Stomach (tissue), 9 donors: Measurements from ENCODE around the gene GPC6. TPM values are rescaled to one million over a fixed set of nuclear protein-coding genes. Genes with fewer than 3 reads are reported as not detected.
A peak's percentile ranks its signal among the peaks of the same experiment; 100 is the strongest.

ENCODE experiments used
- DNase-seq, 2 donors: peaks; one replicate each; pipeline versions ENCODE4 v3.0.0 to v3.0.0-alpha.2; 2013 to 2019
- H3K27ac ChIP-seq, 5 donors: fragments of 200-600 bp in 4 of 5; sonication (generic) in 4 of 5; one replicate each; pipeline ENCODE4 v1.5.1; 2013 to 2019; ENCODE audit warnings: mild to moderate bottlenecking in 1 of 5, moderate library complexity in 1 of 5
- H3K27me3 ChIP-seq, 3 donors: fragments of 200-600 bp; sonication (generic); one replicate each; pipeline ENCODE4 v1.5.1; 2017 to 2019; ENCODE audit warnings: mixed run types in 1 of 3
- H3K36me3 ChIP-seq, 4 donors: fragments of 200-600 bp; sonication (generic); 1 replicate in 3 of 4; 2 replicates in 1 of 4; pipeline ENCODE4 v1.5.1; 2016 to 2019
- H3K4me1 ChIP-seq, 4 donors: fragments of 200-600 bp; sonication (generic); one replicate each; pipeline ENCODE4 v1.5.1; 2016 to 2019
- H3K4me3 ChIP-seq, 4 donors: fragments of 200-600 bp; sonication (generic) in 3 of 4; one replicate each; pipeline ENCODE4 v1.5.1; 2016 to 2019; ENCODE audit warnings: mild to moderate bottlenecking in 1 of 4
- H3K9me3 ChIP-seq, 4 donors: fragments of 200-600 bp; sonication (generic); one replicate each; pipeline ENCODE4 v1.5.1; 2016 to 2019
- EP300 ChIP-seq: sonication (generic); formaldehyde crosslinking; IDR thresholded peaks from one replicate; pipeline ENCODE4 v1.6.1; 2017; ENCODE audit warnings: antibody characterized with exemption
- POLR2A ChIP-seq, 4 donors: fragments of 450-650 bp; IDR thresholded peaks; one replicate each; pipeline ENCODE4 v1.6.1; 2016; ENCODE audit warnings: antibody characterized with exemption in 4 of 4, control low read depth in 2 of 4, mild to moderate bottlenecking in 1 of 4, moderate library complexity in 1 of 4
- POLR2AphosphoS5 ChIP-seq, 3 donors: sonication (generic); formaldehyde crosslinking; IDR thresholded peaks; one replicate each; pipeline ENCODE4 v1.6.1; 2016; ENCODE audit warnings: antibody characterized with exemption in 3 of 3
- WGBS, 5 donors: extraction: QIAGEN DNeasy Blood & Tissue Kit in 3 of 5; methylation state at CpG; one replicate each; pipeline versions ENCODE4 v1.1.5 to v1.1.7; 2013 to 2018; 5-methylcytosine and 5-hydroxymethylcytosine counted together
- intact Hi-C: fragments of 100-400 bp; cut with DNase I; formaldehyde crosslinking; loops from one replicate; pipeline ENCODE4 v1.15.1; 2023; ENCODE audit warnings: low total_unique reads
- polyA plus RNA-seq, 3 donors: library from polyadenylated mRNA; stranded (reverse); fragments of 200-250 nt; gene quantifications; one replicate each; pipeline ENCODE4 v1.2.3, GENCODE V29; 2013
- total RNA-seq, 5 donors: library from RNA; depleted of rRNA; stranded (reverse); fragments of >200 nt; gene quantifications; one replicate each; pipeline versions ENCODE4 v1.1.0 to v1.2.3, GENCODE V29; 2014 to 2016
- TF ChIP-seq, protein P1 (sequence below), 7 experiments: fragments of 450-650 bp in 4 of 7; fragments of 200-600 bp in 3 of 7; sonication (generic) in 3 of 7; IDR thresholded peaks; one replicate each; pipeline ENCODE4 v1.5.1; 2016 to 2019; ENCODE audit warnings: antibody characterized with exemption in 7 of 7, control low read depth in 2 of 7, mild to moderate bottlenecking in 1 of 7
- donor health status: healthy with polysubstance abuse.
- donor health status: Bipolar disorder and iron deficiency.
- donor health status: healthy.

The GPC6 gene
- total and polyA plus RNA-seq, 8 donors: 0.70 to 52.7 (median 5.6) TPM

DNA sequence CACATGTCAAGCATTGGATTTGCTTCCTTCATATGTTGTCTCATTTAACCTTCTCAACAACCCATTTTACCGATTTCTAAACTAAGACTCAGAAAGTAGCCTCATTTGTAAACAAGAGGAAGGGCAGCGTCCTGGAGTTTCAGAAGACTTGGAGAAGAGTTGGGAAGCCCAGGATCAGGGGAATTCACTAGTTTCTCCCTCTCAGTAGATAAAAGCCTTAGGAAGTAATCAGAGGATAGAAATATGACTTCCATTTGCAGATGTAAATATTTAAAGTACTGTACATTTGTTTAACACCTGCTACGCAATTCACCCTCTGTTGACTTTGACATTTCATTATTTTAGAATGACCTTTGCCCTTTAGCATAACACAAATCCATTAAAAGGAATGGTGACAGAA lies 1036.4 kb downstream of the GPC6 start:
- no peaks in the 10 kb centered on the region for H3K4me1 ChIP-seq
- intact Hi-C loops: no loop called here
- H3K4me3 ChIP-seq: no peak overlapping the region
- no peak overlapping the region for H3K27ac ChIP-seq
- no peaks in the 10 kb centered on the region for H3K27me3 ChIP-seq
- 39 to 66% (median 60%) methylated on average over 3 of the region's 3 CpGs for WGBS, 5 donors
- no peak for DNase-seq
- no peaks in the 10 kb centered on the region for H3K36me3 ChIP-seq
- H3K9me3 ChIP-seq: no peaks in the 10 kb centered on the region
- TF ChIP-seq EP300: no peak
- no peak for TF ChIP-seq POLR2AphosphoS5 (IDR thresholded peaks at IDR 0.05)
- no peak for TF ChIP-seq POLR2A (IDR thresholded peaks at IDR 0.05)
- TF ChIP-seq, protein P1, sequence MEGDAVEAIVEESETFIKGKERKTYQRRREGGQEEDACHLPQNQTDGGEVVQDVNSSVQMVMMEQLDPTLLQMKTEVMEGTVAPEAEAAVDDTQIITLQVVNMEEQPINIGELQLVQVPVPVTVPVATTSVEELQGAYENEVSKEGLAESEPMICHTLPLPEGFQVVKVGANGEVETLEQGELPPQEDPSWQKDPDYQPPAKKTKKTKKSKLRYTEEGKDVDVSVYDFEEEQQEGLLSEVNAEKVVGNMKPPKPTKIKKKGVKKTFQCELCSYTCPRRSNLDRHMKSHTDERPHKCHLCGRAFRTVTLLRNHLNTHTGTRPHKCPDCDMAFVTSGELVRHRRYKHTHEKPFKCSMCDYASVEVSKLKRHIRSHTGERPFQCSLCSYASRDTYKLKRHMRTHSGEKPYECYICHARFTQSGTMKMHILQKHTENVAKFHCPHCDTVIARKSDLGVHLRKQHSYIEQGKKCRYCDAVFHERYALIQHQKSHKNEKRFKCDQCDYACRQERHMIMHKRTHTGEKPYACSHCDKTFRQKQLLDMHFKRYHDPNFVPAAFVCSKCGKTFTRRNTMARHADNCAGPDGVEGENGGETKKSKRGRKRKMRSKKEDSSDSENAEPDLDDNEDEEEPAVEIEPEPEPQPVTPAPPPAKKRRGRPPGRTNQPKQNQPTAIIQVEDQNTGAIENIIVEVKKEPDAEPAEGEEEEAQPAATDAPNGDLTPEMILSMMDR (IDR thresholded peaks at IDR 0.05): no peak

DNA sequence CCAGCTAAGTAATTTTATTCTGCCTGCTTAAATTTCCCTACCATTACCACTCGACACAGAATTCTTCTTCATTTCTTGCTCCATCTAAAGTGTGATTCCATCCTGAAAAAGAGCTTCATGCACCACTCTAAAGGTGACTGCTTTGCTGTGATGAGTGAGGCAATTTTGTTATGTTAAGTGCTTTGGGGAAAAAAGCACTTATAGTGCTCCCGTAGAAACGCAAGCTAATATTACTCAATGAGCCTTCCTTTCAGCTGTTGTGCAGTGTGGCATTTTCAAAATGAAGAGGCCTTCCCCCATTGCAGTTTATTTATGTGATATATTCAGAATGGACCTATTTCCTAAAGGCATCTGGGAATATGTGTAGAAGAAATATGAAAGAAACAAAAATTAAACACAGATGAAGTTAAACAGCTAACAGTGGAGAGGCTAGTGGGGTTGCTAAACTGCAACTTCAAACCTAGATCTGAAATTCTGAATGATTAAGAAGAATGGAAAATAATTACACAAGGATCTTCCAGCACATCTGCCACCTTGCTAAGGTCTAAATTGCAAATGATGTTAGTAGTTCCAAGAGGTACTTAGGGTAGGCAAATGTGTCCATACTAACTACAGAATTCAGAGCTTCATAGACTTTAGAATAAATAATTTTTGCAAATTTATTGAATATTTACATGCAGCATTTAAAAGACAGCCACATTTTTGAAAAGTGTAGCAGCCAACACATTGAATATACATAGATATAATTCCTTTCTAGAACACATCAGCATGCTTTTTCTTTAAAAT lies 1041.2 kb downstream of the GPC6 start:
- intact Hi-C loops: no loop called here
- WGBS, 5 donors: 78 to 90% (median 84%) methylated on average over 3 of the region's 3 CpGs
- Histone ChIP-seq H3K27ac (no peak overlapping the region), H3K4me3 (no peak overlapping the region), H3K36me3 (no peaks in the 10 kb centered on the region), H3K4me1 (no peaks in the 10 kb centered on the region), H3K27me3 (no peaks in the 10 kb centered on the region), H3K9me3 (no peaks in the 10 kb centered on the region)
- DNase-seq: peak in 1 of 2 donors; percentile 29
- TF ChIP-seq, protein P1 (IDR thresholded peaks at IDR 0.05): no peak
- TF ChIP-seq EP300 (no peak), POLR2A (IDR thresholded peaks at IDR 0.05) (no peak), POLR2AphosphoS5 (IDR thresholded peaks at IDR 0.05) (no peak)

DNA sequence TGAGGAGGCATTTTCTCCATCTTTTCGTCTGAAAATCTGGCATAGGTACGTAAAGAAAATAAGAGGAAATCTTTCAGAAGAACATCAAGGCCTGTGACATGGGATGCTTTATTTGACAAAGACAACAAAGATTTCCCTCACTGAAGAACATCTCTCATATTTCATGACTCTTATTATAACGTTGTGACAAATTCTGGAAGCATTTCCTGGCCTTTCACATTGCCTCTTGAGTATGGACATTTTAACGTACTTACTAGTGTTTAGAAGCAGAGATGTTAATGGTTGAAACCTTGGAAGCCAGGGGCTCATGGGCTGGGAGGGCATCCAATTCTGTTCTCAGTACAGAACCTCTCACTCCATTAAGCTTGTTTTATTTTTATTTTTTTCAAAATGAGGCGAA lies 1042.1 kb downstream of the GPC6 start:
- no peak for DNase-seq
- Histone ChIP-seq H3K27ac (no peak overlapping the region), H3K4me1 (no peaks in the 10 kb centered on the region), H3K4me3 (no peak overlapping the region), H3K36me3 (no peaks in the 10 kb centered on the region), H3K27me3 (no peaks in the 10 kb centered on the region), H3K9me3 (no peaks in the 10 kb centered on the region)
- 72 to 82% (median 78%) methylated on average over 5 of the region's 5 CpGs for WGBS, 5 donors
- intact Hi-C loops: no loop called here
- TF ChIP-seq POLR2A (IDR thresholded peaks at IDR 0.05) (no peak), POLR2AphosphoS5 (IDR thresholded peaks at IDR 0.05) (no peak), EP300 (no peak)
- TF ChIP-seq, protein P1 (IDR thresholded peaks at IDR 0.05): no peak

DNA sequence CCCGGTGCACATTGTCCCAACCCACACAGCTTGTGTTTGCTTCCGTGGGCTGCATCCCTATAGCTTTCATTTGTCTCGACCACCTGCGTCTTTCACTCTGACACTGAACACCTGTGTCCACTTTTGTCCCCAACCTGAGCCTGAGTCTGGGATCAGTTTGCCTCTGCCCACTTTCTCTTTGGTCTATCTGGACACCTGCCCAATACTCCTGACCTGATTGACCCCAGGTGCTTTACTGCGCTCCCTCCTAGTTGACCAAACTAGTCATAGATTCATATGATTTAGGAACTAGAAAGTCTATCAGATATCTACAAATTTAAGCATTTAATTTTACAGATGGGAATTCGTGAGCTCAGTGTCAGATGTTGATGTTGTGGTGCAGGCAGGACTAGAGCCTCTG lies 1043.0 kb downstream of the GPC6 start:
- no peaks in the 10 kb centered on the region for H3K4me1 ChIP-seq
- H3K27me3 ChIP-seq: no peaks in the 10 kb centered on the region
- DNase-seq: no peak
- no peak overlapping the region for H3K4me3 ChIP-seq
- intact Hi-C loops: no loop called here
- H3K9me3 ChIP-seq: no peaks in the 10 kb centered on the region
- no peak overlapping the region for H3K27ac ChIP-seq
- TF ChIP-seq, protein P1 (IDR thresholded peaks at IDR 0.05): no peak
- TF ChIP-seq POLR2A (IDR thresholded peaks at IDR 0.05): no peak
- TF ChIP-seq POLR2AphosphoS5 (IDR thresholded peaks at IDR 0.05): no peak
- no peak for TF ChIP-seq EP300
- H3K36me3 ChIP-seq: no peaks in the 10 kb centered on the region
- 46 to 65% (median 54%) methylated on average over 6 of the region's 6 CpGs for WGBS, 5 donors
